HG03103 (cell line): ENCODE measurements around the gene TEX10.
"Not testable (repeated sequence)": the region's sequence is repeated elsewhere in the genome, so short reads cannot be mapped to it uniquely, and the experiment has no call there.

Source experiments
- ATAC-seq: cut with Tn5 transposase; IDR thresholded peaks from one replicate; pipeline ENCODE4 v1.9.1; 2021; ENCODE audit warnings: low read depth; ENCODE audit not compliant: unreplicated experiment

TEX10 gene

DNA sequence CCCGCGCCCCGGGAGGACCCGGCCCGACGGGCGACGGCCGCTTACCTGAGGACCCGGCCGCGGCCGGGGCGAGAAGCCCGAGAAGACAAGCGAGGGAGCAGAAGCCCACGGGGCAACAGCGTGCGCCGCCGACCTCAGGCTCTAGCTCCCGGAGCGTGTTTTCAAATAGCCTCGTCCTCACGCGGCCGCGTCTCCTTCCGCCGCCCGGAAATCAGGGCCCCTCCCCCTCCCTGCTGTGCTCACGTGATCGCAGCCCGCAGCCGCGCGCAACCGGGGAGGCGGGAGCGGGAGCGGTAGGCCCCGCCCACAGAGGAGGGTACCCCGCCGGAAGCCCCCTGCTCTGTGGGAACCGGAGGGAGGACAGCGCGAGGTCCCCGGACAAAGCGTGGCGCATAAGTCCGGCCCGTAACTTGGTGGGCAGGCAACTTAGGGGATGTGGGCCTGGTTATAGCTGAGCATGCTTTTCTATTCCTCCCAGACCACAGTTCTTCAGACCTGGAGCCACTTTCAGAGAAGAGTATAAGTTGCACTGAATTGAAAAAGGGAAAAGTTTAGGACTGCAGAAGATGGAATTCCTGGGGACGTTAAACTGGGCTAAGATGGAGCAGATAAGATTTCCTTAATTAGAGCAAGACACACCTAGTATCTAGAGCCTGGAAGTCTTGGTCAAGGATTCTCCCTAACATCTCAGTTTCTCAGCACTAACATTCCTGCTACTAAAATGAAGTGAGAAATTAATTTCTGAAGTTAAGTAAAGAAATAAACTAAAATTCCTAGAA lies at the start of gene TEX10:
TEX10 (minus strand) TSS at position 216 of the 779 bp plus-strand sequence. CDS start 3,579 bp downstream, outside the sequence.
- peak; percentile 69 for ATAC-seq

GRCh38 chr9:100401042-100401441 lies 48.3 kb upstream of the TEX10 start:
- no peak for ATAC-seq

GRCh38 chr9:100397529-100398266 lies 45.0 kb upstream of the TEX10 start:
- ATAC-seq: no peak

GRCh38 chr9:100396769-100397168 lies 44.0 kb upstream of the TEX10 start:
- no peak for ATAC-seq

GRCh38 chr9:100394816-100395215 lies 42.1 kb upstream of the TEX10 start:
- ATAC-seq: no peak

- ATAC-seq: no peak
These were observed 41.4 kb upstream of the TEX10 start for GRCh38 chr9:100394032-100394695.

GRCh38 chr9:100392989-100393388 lies 40.2 kb upstream of the TEX10 start:
- ATAC-seq: not testable (repeated sequence)

- ATAC-seq: no peak
These were observed 27.1 kb upstream of the TEX10 start for GRCh38 chr9:100379862-100380261.

DNA sequence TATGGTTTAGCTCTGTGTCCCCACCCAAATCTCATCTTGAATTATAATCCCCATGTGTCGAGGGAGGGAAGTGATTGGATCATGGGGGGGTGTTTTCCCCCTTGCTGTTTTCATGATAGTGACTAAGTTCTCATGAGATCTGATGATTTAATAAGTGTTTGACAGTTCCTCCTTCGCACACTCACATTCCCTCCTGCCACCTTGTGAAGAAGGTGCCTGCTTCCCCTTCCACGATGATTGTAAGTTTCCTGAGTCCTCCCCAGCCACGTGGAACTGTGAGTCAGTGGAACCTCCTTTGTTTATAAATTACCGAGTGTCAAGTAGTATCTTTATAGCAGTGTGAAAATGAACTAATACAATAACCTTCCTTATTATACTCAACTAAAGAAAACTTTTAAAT lies 24.3 kb upstream of the TEX10 start:
- ATAC-seq: no peak

DNA sequence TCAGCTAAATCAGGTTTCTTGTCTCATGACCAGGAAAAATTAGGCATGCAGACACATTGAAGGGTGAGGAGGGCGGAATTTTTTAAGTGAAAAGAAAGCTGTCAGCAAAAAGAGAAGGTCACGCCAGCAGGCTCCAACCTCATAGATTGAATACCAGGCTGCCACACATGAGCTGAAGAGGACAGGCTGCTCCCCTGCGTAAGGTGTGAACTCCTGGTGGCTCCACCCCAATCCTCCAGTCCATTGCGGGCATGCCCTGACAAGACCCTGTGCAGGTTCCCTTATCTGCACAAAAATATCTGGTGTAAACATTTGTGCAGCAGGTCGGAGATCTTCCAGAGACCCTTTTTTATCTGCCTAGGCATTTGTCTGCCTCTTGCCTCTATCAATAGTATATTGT lies 22.9 kb upstream of the TEX10 start:
- ATAC-seq: no peak

- no peak for ATAC-seq
These were observed 19.9 kb upstream of the TEX10 start for GRCh38 chr9:100372648-100373047.

DNA sequence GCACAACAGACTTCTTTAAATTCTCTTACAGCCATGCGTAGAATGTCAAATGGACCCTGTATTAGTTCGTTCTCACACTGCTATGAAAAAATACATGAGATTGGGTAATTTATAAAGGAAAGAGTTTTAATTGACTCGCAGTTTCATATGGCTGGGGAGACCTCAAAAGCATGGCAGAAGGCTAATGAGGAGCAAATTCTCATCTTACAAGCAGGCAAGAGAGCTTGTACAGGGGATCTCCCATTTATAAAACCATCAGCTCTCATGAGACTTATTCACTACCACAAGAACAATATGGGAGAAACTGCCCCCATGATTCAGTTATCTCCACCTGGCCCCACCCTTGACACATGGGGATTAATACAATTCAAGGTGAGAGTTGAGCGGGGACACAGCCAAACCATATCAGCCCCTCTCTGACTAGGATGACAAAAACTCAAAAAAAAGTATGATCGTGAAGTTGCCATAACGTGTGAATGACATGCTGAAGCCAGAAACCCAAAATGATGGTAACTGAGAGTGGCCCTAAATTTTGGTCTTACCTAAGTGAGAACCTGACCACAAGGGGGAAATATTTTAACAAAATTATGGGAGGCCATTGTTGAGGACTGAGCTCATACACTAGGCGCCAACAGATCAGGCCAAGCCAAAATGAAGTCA lies 17.5 kb upstream of the TEX10 start:
- ATAC-seq: no peak

DNA sequence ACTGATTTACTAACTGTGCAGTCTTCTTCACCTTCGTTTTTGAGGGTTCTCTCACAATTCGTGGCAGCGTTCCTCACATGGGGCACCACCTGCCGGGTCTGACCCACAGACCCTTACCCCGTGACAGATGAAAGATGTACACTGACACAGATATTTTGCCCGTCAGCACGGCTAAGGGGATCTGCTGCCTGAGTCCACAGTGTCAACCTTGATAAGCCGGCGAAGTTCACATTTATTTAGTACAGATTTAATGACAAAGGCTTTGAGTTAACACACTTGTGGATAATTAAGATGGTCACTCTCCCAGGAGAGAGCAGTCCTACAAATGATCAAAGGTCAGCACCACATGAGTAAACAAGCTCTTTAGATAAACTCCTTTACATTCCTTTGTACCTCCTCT lies 15.9 kb upstream of the TEX10 start:
- ATAC-seq: no peak

- ATAC-seq: no peak
These were observed 13.4 kb upstream of the TEX10 start for GRCh38 chr9:100366121-100366520.

GRCh38 chr9:100364013-100364412 lies 11.3 kb upstream of the TEX10 start:
- no peak for ATAC-seq

DNA sequence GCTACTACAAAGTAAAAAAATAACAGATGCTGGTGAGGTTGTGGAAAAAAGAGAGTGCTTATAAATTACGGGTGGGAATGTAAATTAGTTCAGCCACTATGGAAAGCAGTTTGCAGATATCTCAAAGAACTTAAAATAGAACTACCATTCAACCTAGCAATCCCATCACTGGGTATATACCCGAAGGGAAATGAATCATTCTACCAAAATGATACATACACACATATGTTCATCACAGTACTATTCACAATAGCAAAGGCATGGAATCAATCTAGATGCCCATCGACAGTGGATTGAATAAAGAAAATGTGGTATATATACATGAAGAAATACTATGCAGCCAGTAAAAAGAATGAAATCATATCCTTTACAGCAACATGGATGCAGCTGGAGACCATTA lies 6.3 kb upstream of the TEX10 start:
- ATAC-seq: no peak

GRCh38 chr9:100357501-100357900 lies 4.8 kb upstream of the TEX10 start:
- no peak for ATAC-seq

- ATAC-seq: no peak
These were observed 2.8 kb upstream of the TEX10 start for GRCh38 chr9:100355561-100355960.

- no peak for ATAC-seq
These were observed 1.5 kb upstream of the TEX10 start for GRCh38 chr9:100354121-100354800.

- ATAC-seq: peak; percentile 36
These were observed 478 bp downstream of the TEX10 start for GRCh38 chr9:100352201-100352726.
